ACHN (cell line): ENCODE results near the gene SIRT5.

ENCODE experiments used
- DNase-seq: peaks from one replicate; pipeline ENCODE4 v3.0.0-alpha.2; 2015
- in situ Hi-C: cut with HindIII; loops from 2 replicates; pipeline ENCODE4 v1.10.0; 2017; ENCODE audit warnings: low sequenced_read_pairs, low pct_ligation_motif_present, low pct_unique_long_range_greater_than_20kb

Gene SIRT5

DNA sequence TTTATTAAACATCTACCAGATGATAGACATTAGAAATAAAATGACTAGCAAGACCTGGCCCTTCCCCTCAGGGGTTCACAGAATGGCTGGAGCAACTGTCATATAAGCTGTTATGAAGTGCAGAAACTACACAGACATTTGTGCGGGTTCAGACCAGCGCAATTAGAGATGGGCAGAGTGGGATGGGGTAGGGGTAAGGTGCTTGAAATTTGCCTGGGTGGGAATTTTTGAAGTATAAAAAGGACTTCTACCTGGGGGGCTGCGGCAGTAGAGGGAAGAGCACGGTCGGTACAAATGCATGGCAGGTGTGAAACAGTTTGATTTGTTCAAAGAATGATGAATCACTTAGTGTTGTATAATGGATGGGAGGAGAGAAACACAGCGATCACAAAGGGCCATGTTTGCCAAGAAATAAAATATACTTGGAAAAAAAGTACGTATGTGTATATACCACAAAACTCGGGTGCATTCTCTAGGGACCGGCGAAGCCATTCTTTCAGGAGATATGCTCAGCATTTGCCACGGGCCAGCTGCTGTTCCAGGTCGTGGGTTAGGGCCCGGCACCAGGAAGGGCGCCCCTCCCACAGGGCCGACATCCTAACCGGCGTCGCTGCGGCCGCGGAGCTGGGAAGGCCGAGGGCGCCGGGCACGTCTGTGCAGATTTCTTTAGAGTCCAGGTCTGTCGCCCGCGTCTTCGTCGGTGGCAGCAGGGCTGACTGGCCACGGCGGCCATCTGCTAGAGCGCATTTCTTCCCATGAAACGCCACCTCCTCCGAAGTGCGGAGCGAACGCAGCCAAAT is 39.9 kb downstream of the SIRT5 start:
- in situ Hi-C loops: no loop called here
- DNase-seq: peak; percentile 47

DNA sequence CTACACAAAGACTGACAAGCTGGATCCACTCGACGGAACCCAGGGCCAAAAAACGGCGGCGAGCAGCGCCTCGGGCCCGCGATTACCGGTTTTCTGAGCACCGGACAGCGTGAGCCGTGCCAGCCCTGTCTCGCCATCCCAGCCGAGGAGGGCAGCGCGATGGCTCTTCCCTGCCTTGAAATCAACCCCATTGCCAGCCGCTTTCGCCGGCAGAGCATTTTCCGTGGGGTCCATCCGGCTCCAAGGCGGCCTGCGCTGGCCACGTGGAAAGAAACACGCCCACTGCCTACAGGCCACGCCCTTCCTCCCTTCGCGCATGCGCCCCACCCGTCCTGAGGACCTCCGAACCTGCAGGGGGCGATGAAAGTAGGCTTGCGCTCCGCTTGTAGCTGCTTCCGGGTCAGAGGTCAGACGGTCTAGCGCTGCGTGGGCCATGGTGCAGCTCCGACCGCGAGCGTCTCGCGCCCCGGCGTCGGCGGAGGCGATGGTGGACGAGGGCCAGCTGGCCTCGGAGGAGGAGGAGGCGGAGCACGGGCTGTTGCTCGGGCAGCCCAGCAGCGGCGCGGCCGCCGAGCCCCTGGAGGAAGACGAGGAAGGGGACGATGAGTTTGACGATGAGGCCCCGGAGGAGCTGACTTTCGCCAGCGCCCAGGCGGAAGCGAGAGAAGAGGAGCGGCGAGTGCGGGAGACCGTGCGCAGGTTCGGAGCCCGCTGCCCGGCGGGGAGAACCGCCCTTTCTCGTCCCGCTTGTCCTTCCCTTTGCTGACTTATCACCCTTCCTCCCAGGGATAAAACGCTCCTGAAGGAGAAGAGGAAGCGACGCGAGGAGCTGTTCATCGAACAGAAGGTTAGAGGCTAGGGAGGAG is 40.8 kb downstream of the SIRT5 start, which contains the start of gene NOL7:
TSS of gene NOL7 (plus strand) at position 410 of the 866 bp plus-strand sequence. CDS start at position 434, 24 bp downstream.
- in situ Hi-C loops: no loop called here
- DNase-seq: peak; percentile 95

DNA sequence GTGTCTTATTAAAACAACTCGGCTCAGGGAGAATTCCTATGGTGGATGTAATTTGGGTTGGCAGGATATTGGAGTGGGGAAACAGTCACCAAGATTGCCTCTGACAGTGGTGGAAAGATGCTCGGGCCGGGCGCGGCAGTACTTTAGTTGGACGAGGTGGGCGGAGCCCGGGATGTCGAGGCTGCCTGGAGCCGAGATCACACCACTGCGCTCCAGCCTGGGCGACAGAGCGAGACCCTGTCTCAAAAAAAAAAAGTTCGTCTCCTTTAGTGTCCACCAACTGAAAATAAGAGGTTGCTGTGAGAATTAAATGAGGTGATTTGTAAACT is 41.4 kb downstream of the SIRT5 start:
- DNase-seq: peak; percentile 42
- in situ Hi-C loops: no loop called here

GRCh38 chr6:13617066-13617465 is 42.7 kb downstream of the SIRT5 start:
- DNase-seq: no peak
- in situ Hi-C loops: no loop called here

DNA sequence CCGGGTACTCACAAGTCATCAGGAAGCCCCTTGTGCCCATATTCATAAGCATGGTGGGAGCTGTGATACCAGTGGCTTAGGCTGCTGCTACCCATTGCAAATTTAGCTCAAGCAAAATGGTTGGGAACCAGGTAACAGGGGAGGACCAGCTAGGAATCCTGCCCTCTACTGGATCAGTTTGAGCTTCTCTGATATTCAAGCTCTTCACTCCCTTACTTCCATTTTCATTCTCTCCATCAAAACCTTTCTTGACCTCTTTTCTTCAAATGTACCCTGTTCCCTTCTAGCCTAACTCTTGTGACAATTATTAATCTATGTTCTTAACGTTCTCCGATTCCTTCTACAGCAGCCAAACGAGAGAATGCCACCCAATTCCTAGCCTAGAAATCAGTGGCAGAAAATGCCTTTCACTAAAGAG is 50.5 kb downstream of the SIRT5 start:
- in situ Hi-C loops: no loop called here
- DNase-seq: peak; percentile 47

DNA sequence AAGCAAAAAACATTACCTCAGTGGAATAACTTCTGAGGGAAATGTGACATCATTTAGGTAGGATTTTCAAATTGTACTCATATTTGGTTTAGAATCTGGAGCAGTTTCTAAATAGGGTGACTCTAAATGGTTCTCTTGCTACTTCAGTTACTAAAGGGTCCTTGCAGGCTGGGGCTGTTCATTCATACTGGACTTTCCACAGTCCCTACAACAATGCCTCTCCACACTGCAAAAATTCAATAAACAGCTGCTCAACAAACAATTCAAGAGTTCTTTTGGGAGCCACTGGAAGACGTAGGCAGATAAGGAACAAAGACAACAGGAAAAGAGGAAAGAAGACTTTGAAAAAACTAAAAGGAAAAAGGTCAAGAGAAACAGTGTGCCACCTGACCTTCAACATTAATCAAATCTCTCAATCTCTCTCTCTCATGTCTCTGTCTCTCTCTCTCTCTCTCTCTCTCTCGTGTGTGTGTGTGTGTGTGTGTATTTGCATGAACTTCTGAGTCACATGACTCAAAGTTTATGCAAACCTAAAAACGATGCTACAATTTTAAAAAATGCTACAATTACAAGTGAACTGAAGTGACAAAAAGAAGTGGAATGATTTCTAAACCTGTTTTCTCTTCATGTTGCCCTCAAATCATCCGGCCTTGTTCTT is 55.2 kb downstream of the SIRT5 start:
- DNase-seq: no peak
- in situ Hi-C loops: no loop called here

DNA sequence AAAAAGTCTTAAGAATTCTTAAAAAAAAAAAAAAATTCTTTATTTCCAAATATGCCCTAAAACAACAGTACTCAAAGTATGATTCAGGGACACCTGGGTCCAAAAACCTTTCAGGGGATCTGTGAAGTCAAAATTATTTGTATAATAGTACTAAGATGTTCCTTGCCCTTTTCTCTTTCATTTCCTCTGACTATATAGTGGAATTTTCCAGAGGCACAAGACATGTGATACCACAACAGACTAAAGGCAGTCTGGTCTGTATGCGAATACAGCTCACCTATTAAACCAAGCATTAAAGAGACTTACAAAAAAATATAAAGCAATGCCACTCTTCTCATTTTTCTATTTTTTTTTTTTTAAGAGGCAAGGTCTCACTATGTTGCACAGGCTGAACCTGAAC is 56.1 kb downstream of the SIRT5 start:
- DNase-seq: no peak
- in situ Hi-C loops: no loop called here

GRCh38 chr6:13633343-13633742 is 58.9 kb downstream of the SIRT5 start:
- DNase-seq: no peak
- in situ Hi-C loops: no loop called here

- DNase-seq: no peak
- in situ Hi-C loops: no loop called here
These were observed 61.7 kb downstream of the SIRT5 start for GRCh38 chr6:13635948-13636658.

GRCh38 chr6:13638014-13638413 is 63.6 kb downstream of the SIRT5 start:
- in situ Hi-C loops: no loop called here
- DNase-seq: no peak

DNA sequence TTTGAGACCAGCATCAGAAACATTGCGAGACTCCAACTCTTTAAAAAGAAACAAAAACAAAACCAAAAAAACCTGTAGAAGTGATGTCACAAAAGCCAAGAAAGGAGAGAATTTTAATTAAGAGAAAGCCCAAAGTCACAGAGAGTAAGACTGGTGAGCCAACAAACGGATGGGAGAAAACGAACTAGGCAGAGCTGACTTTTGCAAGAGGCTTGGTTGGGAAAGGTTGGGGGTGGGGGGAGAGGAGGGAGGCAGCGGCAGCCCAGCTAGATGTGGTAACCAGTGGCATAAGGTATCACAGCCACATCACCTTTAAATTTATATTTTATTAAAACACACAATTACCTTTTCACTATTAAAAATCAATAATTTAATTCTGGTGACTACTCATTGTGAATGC is 64.2 kb downstream of the SIRT5 start:
- DNase-seq: no peak
- in situ Hi-C loops: no loop called here

GRCh38 chr6:13641315-13641714 is 66.9 kb downstream of the SIRT5 start:
- DNase-seq: no peak
- in situ Hi-C loops: no loop called here

DNA sequence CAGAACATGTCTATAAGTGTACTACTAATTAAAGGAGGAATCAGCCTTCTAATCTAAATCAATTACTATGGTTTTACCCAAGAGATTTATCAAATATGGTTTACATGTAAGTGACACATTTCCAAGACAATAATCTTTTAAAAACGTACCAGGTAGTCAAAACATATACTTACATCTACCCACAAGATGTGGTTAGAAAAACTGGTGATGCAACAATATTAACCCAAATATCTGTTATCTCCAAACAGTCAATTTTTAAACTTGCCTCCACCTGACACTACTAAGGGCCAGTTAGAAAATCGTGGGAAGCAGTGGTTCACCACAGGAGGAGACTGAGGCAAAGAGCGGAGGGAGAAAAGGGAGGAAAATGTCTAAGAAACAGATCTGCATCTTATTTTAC is 68.7 kb downstream of the SIRT5 start:
- in situ Hi-C loops: no loop called here
- no peak for DNase-seq

DNA sequence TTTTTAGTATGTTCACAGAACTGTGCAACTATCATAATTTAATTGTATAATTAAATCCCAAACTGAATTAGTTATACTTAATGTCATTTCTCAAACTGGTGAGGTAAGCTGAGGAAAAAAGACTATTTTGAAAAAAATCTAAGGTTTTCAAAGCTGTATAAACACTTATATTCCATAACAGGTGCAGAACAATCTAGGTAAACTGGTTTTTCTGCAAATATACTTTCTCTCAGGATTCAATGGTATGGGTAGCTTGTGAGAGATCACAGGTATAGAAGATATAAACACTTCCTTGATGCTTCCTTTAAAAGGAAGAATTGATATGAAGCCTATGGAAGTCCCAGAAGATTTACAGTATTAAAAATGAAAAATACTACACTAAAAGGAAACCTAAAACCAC is 74.4 kb downstream of the SIRT5 start:
- no peak for DNase-seq
- in situ Hi-C loops: no loop called here

- DNase-seq: no peak
- in situ Hi-C loops: no loop called here
These were observed 75.0 kb downstream of the SIRT5 start for GRCh38 chr6:13649393-13649792.

DNA sequence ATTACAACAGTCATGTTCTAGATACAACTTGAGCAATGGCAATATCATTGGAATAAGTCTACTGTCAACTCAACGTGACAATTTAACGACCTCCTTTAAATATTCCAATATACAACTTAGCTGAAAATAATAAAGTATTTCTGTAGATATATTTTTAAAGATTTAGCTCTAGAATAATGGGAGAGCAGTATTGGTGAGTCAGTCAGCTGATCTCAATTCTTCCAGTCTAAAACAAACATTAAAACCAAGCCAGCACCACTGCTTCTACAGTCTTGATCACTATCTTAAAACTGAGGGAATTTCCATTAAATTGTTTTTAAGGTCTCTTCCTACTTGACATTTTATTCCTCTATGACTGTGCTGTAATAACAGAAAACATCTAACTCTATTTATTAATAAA is 78.9 kb downstream of the SIRT5 start:
- in situ Hi-C loops: no loop called here
- DNase-seq: no peak

DNA sequence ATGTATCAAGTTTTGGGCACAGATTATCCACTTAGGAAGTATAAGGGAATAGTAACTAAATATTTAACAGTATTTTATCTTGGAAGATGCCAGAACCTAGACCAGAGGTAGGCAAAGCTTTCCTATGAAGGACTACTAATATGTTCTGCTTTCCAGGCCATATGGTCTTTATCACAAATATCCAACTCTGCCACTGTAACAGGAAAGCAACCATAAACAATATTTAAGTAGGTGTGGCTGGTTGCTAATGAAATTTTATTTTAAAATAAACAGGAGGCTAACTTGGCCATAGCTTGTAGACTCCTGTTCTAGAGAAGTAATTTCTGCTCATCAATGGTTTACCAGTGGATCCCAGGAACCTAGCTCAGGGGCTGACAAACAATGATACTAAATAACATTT is 80.1 kb downstream of the SIRT5 start:
- in situ Hi-C loops: no loop called here
- DNase-seq: no peak

DNA sequence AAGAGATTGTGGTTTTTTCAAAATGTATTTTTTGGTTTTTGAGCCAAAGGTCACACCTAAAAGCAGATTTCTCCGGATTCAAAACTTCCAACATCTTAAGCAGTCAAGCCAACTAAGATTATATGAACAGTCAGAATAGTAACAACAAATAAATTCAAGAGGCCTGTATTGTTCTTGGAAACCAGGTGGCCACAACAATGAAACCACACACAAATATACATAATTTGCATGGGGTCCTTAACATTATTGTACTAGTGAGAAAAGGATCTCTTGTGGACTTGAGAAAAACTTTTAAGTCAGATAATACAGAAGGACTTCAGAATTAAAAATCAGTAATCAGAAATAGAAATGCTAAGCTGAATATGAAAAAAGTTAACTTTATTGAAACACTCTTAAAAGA is 81.3 kb downstream of the SIRT5 start:
- in situ Hi-C loops: no loop called here

DNA sequence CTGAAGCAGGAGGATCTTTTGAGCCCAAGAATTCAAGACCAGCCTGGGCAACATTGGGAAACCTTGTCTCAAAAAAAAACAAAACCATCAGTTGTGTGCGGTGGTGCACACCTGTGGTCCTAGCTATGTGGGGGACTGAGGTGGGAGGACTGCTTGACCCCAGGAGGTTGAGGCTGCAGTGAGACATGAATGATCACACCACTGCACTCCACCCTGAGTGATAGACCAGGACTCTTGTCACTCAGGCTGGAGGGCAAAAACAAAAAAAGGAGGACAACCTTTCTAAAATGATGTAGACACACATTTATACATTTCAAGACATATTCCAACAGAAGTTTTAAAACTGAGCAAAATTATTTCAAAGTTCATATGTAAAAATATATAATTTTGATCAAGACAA is 85.9 kb downstream of the SIRT5 start:
- DNase-seq: no peak
- in situ Hi-C loops: no loop called here

More for the DNA sequence above, 81.3 kb downstream of the SIRT5 start:
- DNase-seq: no peak
